Frontal cortex (tissue), 4 donors: Measurements from ENCODE around the gene GPR161. TPM values are rescaled to one million over a fixed set of nuclear protein-coding genes. Genes with fewer than 3 reads are reported as not detected.
"Not testable (repeated sequence)": the region's sequence is repeated elsewhere in the genome, so short reads cannot be mapped to it uniquely, and the experiment has no call there.

Experiments
- DNase-seq, 2 donors: peaks; one replicate each; pipeline ENCODE4 v3.0.0; 2012; ENCODE audit warnings: low spot score in 2 of 2
- FAIRE-seq: peaks from 2 replicates; lab custom pipeline; 2012; peaks lifted over from hg19 to GRCh38; lab: Jason Lieb, UNC
- total RNA-seq: library from RNA; depleted of rRNA; stranded (reverse); fragments of >200 nt; gene quantifications from one replicate; pipeline ENCODE4 v1.2.3, GENCODE V29; 2014
- donor health status: control.
- donor health status: control.
- donor health status: control.

Gene GPR161
- total RNA-seq, 1 donor from 2014 or later = 76.2 TPM

DNA sequence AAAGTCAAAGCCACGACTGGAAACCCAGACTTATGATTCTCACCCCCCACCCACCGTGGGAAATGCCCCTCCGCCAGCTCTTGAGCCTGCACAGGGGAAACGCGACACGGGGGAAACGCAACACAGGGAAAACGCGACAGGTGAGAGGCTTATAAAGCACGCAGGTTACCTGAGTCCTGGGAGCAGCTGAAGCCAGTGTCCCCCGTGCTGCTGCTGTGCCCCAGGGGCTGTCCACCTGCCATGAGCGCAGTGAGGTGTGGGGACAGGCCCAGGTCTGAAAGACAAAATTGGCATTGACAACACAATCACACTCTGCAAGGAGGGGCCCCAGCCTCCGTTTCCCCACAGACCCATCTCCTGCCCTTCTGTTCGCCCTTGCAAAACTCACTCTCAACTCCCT, 46.3 kb downstream of the GPR161 start:
- DNase-seq = no peak
- FAIRE-seq = no peak

DNA sequence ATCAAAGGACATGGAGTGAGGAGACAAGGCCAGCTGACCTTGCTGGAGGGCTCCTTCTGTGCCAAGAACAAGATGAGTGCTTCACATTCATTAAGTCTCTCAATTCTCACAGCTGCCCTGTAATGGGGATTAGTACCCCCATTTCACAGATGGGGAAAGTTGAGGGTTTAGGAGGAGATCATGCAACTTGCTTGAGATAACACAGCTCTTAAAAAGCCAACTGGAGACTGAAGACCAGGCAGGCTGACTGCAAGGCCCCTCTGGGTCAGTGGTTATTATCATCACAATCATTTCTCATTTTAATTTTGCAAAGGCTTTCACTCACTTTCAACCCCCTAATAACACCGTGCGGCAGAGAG, 46.8 kb downstream of the GPR161 start:
- no peak for FAIRE-seq

DNA sequence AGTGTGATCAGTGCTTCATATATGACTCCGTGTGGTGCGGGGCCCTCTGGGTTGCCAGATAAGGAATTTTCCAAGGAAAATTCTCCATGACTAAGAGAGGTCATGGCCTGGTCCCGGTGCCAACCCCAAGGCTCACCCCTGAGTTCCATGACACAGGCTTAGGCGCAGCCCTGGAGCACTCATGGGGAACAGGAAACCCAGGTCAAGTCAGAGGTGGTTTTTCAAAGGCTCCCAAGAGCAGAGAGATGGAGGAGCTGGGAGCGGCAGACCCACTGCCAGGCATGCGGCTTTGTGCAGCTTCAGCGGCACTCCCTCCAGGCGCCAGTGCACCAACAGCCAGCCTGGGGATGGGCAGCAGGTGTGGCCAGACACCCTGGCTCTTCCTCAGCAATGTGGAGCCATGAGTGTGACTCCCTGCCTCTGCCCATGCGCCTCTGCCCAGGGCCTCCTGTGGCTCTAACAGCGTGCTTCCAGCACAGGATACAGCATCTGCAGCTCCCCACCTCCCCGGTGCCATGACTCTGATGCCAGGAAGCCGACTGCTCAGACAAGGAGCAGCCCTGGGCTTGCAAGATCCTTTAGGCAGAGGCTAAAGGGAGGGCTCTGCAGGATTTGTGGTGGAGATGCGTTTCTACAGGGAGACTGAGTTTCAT, 47.3 kb downstream of the GPR161 start:
- no peak for DNase-seq

More for the DNA sequence above, 46.8 kb downstream of the GPR161 start:
- no peak for DNase-seq

DNA sequence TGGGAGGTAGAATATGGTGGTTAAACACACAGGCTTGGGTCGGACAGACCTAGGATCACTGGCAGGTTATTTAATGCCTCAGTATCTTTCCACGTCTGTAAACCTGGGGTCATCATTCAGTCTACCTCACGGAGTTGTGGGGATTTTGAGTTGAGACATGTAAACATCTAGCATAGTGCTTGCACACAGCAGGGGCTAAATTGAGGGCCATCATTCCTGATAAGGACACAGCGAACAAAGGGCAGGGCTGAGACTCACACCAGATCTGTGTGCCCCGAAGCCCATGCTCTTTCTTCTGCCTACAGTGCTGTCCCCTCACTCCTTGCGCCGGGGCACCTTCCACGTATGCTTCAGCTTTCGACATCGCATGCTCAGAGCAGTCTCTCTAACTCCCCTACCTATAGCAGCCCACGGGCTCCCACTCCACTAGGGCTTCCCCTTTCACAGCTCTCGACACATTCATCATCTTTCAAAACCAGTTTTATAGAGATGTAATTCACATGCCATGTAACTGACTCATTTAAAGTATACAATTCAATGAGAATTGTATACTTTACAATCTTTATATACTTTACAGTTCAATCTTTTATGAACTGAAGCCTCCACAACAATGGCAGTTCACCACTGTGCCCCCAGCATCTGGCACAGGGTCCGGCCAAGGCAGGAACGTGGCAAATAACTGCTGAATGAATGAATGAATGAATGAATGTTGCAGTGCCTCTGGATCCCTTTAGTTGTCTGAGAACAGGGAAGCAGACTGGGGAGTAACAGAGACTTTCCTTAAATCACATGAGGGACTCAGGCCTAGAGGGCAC, 48.0 kb downstream of the GPR161 start:
- FAIRE-seq (no peak), DNase-seq (no peak)

More for the DNA sequence above, 47.3 kb downstream of the GPR161 start:
- FAIRE-seq = no peak

DNA sequence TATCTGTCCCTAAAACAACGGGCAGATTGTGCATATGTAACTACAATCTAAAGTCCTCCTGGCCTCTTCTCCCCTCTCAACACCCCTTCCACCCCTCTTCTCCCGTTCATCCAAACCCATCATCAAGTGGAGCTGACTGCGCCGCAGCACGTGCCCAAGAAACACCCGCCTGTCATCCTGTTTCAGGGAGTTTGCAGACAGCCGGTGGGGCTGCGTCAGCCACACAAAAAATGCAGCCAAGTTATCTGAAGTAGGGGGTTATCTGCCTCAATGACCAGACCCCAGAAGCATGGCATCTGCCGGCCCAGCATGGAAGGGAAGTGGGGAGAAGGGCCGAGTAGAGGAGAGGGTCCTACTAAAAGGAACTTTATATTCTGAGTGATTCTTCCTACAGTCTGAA, 49.0 kb downstream of the GPR161 start:
- no peak for FAIRE-seq
- no peak for DNase-seq

- FAIRE-seq (no peak), DNase-seq (no peak)
Observed at GRCh38 chr1:168086438-168086837, 50.3 kb downstream of the GPR161 start.

DNA sequence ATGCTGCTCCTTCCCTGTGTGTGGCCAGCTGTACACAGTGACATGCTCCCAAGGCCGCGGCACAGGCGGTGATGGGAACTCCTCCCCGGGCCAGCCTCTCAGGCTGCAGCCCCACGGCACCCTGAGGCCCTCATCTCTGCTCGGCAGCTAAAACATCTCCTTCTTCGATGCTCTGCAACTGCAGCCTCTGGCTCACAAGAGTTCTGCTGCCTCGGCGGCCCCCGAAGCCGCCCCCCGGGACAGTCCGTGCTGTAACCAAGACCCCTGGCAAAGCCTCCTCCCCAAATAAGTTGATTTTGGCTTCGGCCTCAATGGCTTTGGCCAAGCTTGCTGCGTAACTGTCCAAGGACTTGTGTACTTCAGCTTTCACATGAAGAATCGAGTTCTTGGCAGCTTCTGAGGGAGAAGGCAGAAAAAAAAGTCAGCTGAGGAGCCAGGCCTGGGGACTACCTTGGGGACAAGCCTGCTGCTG, 51.3 kb downstream of the GPR161 start:
- no peak for FAIRE-seq
- no peak for DNase-seq

- no peak for FAIRE-seq
- DNase-seq = no peak
Observed at GRCh38 chr1:168084396-168085231, 52.1 kb downstream of the GPR161 start.

- DNase-seq (no peak), FAIRE-seq (no peak)
Observed at GRCh38 chr1:168083456-168084325, 53.0 kb downstream of the GPR161 start.

DNA sequence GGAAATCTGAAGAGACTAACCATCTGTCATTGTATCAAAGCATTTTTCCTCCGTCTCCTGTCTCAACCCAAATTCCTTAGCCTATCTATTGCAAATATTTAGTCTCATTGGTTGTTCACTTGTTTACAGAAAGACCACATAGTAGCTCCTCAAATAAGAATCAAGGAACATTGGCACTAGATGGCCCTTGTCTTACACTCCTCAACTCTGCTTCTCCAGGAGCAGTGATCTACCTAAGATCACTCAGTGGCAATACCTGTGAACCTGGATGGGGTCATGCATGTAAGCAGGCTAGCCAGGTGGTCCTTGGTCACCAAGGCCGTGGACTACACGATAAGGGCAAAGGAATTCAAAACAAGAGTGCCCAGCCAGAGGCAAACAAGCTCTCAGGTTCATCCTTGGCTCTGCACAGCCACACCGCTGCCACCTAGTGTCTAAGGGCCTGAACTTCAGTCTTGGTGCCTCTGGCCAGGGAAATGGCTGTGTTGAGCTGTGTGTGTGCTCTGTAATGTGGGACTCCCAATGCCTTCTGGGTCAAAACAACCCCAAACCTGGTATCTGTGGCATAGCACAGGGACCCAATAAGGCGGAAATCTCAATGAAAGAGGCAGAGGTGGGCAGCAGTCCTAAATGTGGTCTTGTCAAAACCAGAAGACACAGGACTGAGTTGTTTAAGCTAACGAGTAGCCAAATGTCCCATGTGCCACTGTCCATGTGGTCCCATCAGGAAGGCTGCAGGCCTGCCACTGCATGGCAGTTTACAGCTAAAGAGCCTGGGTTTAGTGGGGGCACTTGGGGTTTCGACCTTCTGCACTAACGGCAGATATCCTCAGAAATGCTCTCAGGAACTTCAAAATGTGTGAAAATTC, 54.5 kb downstream of the GPR161 start:
- no peak for FAIRE-seq
- peak; percentile 46 to 73 for DNase-seq

- DNase-seq (no peak), FAIRE-seq (no peak)
Observed at GRCh38 chr1:168081373-168082007, 55.2 kb downstream of the GPR161 start.

GRCh38 chr1:168079761-168080160, 57.0 kb downstream of the GPR161 start:
- no peak for FAIRE-seq
- no peak for DNase-seq

- no peak for FAIRE-seq
Observed at GRCh38 chr1:168069384-168069783, 67.3 kb downstream of the GPR161 start.

DNA sequence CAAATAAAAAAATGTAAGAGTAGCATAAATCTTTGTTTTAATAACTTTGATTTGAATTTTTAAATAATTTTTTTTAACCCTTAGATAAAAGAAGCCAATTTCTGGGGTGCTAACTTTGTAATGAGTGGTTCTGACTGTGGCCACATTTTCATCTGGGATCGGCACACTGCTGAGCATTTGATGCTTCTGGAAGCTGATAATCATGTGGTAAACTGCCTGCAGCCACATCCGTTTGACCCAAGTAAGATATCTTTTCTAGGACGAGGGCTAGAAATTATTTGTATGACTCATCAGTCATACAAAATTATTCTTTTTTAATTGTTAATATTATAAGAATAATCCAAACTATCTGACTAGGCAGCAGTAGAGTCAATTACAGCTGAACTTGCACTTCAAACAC, 71.2 kb downstream of the GPR161 start:
- FAIRE-seq (no peak), DNase-seq (no peak)

More at GRCh38 chr1:168069384-168069783, 67.3 kb downstream of the GPR161 start:
- no peak for DNase-seq

DNA sequence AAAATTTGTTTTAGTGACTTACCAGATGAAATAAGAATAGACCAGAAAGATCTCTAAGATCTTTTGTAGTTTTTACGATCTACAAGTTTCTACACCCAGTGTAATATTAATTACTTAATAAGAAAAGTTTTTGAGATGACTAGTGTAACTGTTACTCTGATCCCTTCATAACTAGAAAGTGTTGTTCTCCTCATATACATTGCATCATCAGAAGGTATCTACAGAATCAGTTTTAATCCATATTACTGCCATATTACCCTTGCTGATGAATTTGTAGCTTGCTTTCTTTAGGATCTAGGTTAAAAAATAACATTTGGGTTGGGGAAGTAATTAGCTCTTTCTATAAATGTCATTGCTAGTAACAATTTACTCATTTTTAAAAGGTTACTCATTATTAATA, 72.5 kb downstream of the GPR161 start:
- DNase-seq (no peak), FAIRE-seq (no peak)

GRCh38 chr1:168057921-168058320, 78.8 kb downstream of the GPR161 start:
- no peak for FAIRE-seq
- no peak for DNase-seq

GRCh38 chr1:168057355-168057754, 79.4 kb downstream of the GPR161 start:
- FAIRE-seq = no peak

GRCh38 chr1:168056152-168056551, 80.6 kb downstream of the GPR161 start:
- DNase-seq, FAIRE-seq: not testable (repeated sequence)

More at GRCh38 chr1:168057355-168057754, 79.4 kb downstream of the GPR161 start:
- DNase-seq = no peak
